ENCODE measurements around the gene ZNF444.
"Not testable (repeated sequence)": the region's sequence is repeated elsewhere in the genome, so short reads cannot be mapped to it uniquely, and the experiment has no call there.

Gene ZNF444

DNA sequence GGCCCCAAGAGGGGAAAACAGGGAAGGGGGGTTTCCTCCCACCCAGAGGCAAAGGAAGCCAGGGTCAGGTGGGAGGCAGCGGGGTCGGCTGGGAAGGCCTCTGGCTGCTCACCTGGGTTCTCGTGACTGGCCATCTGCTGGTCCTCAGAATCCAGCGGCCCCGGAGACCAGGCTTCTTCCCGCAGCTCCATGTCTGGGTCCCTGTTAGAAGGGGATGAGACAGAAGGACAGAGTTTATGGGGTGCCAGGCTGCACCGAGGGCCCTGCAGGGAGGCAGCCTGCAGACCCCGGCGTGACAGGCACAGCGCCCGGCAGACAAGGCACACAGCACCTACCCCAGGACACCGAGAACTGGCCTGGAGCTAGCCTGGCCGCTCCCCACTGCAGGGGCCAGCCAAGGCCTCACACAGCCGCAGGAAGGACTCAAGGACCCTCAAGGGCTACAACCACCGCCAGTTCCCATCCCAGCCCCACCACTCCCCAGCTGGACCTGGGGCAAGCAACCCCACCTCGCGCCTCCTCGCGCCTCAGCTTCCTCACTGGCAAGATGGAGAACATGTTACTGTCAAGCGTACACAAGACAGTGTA lies 38.0 kb upstream of the ZNF444 start:
- H3K27ac ChIP-seq: no peak overlapping the region

GRCh38 chr19:56104423-56104822 lies 36.7 kb upstream of the ZNF444 start:
- peak overlapping the region in 1 of 2 donors; percentile 2 for H3K27ac ChIP-seq
- DNase-seq (ENCODE audit: low spot score): no peak
- TF ChIP-seq CTCF (IDR thresholded peaks at IDR 0.05): no peak
- no peak overlapping the region for H3K4me3 ChIP-seq

More for the DNA sequence above, 38.0 kb upstream of the ZNF444 start:
- no peak for DNase-seq (ENCODE audit: low spot score)
- no peak for TF ChIP-seq CTCF (IDR thresholded peaks at IDR 0.05)
- no peak overlapping the region for H3K4me3 ChIP-seq

GRCh38 chr19:56105090-56105701 lies 35.9 kb upstream of the ZNF444 start:
- DNase-seq (ENCODE audit: low spot score): peak; percentile 85
- Histone ChIP-seq H3K4me3 (peak overlapping the region; percentile 47), H3K27ac (peak overlapping the region; percentile 57 to 74)
- TF ChIP-seq CTCF (IDR thresholded peaks at IDR 0.05): peak; percentile 48

DNA sequence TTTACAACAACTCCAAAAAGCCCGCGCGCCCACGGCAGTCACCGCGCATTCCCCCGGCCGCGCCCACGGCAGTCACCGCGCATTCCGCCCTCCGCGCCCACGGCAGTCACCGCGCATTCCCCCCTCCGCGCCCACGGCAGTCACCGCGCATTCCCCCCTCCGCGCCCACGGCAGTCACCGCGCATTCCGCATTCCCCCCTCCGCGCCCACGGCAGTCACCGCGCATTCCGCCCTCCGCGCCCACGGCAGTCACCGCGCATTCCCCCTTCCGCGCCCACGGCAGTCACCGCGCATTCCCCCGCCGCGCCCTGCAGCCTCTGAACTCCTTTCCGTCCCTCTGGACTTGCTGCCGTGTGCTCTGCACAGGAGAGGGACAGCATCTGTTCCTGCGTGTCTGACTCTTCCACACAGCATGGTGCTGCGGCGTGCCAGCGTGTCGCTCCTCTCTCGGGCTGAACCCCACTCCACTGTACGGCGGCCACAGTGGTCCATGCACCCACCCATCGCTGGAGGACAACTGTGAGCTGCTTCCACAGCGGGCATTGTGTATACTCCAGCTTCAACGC lies 35.2 kb upstream of the ZNF444 start:
- peak overlapping the region; percentile 57 to 74 for H3K27ac ChIP-seq
- DNase-seq (ENCODE audit: low spot score): not testable (repeated sequence)
- H3K4me3 ChIP-seq: peak overlapping the region; percentile 47

- H3K27ac ChIP-seq: peak overlapping the region in 1 of 2 donors; percentile 11
- no peak for DNase-seq (ENCODE audit: low spot score)
Observed at GRCh38 chr19:56106397-56106849, 34.7 kb upstream of the ZNF444 start.

DNA sequence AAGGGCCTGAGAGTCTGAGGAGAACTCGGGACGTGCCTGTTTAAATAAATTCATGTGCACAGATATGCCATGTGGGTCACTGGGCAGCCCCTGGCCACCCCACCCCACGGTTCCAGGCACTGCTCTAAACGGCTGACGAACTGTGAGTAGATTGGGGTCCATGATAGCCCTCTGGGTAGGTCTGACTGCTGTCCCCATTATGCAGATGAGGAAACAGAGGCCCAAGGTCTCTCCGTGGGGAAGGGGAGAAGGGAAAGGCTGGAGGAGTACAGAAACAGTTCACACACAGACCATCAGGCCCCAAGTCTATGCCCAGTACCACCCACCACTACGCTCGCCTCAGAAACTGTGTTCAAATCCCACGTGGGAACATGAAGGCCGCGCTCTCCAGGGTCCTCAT lies 34.1 kb upstream of the ZNF444 start:
- Histone ChIP-seq H3K4me3 (no peak overlapping the region), H3K27ac (peak overlapping the region in 1 of 2 donors; percentile 11)
- no peak for TF ChIP-seq CTCF (IDR thresholded peaks at IDR 0.05)
- no peak for DNase-seq (ENCODE audit: low spot score)

More at GRCh38 chr19:56106397-56106849, 34.7 kb upstream of the ZNF444 start:
- no peak overlapping the region for H3K4me3 ChIP-seq
- no peak for TF ChIP-seq CTCF (IDR thresholded peaks at IDR 0.05)

DNA sequence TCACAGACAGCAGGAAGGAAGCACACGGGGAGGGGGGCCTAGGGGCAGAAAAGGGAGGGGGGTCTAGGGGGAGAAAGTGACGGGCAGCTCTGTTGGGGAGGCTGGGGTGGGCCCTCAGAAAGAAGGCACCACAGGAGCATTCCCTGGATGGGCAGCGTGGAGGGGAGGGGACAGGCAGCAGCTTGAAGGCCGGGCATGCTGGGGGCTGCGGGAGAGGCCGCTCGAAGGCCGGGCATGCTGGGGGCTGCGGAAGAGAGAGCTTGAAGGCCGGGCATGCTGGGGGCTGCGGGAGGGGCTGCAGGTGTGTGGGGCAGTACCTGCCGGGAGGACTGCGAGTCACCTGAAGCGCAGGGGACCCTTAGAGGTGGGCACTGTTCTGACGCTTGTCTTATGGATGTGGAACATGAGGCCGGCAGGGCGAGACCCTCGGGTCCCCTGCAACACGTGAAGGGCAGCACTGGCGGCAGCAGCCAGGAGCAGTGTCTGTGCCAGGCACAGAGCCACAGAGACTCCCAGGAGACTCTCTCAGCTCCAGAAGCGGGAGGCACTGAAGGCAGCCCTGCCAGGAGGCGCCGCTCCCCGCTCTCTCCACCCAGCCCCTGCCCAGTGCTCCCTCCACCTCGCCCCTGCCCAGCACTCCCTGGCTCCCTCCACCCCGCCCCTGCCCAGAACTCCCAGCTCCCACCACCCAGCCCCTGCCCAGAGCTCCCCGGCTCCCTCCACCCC lies 33.3 kb upstream of the ZNF444 start:
- DNase-seq (ENCODE audit: low spot score): no peak

More for the DNA sequence above, 33.3 kb upstream of the ZNF444 start:
- Histone ChIP-seq H3K4me3 (peak overlapping the region; percentile 32), H3K27ac (peak overlapping the region in 1 of 2 donors; percentile 9)
- TF ChIP-seq CTCF (IDR thresholded peaks at IDR 0.05): no peak

Measured in coronary artery (tissue), 2 donors.